ENCODE measurements around the gene RIT2. TPM values are rescaled to one million over a fixed set of nuclear protein-coding genes. Genes with fewer than 3 reads are reported as not detected.

RIT2 gene
- total RNA-seq, 1 donor from 2014 or later = not detected

- no peak overlapping the region for H3K27ac Mint-ChIP-seq (ENCODE audit: unreplicated experiment)
- H3K9me3 Mint-ChIP-seq (ENCODE audit: unreplicated experiment) = no peaks in the 10 kb centered on the region
- DNase-seq (ENCODE audit: low spot score) = no peak
- no peaks in the 10 kb centered on the region for H3K36me3 Mint-ChIP-seq (ENCODE audit: low read depth, unreplicated experiment)
- H3K27me3 Mint-ChIP-seq (ENCODE audit: unreplicated experiment) = peaks cover 4% of the 10 kb centered on the region
- TF ChIP-seq, protein P1, sequence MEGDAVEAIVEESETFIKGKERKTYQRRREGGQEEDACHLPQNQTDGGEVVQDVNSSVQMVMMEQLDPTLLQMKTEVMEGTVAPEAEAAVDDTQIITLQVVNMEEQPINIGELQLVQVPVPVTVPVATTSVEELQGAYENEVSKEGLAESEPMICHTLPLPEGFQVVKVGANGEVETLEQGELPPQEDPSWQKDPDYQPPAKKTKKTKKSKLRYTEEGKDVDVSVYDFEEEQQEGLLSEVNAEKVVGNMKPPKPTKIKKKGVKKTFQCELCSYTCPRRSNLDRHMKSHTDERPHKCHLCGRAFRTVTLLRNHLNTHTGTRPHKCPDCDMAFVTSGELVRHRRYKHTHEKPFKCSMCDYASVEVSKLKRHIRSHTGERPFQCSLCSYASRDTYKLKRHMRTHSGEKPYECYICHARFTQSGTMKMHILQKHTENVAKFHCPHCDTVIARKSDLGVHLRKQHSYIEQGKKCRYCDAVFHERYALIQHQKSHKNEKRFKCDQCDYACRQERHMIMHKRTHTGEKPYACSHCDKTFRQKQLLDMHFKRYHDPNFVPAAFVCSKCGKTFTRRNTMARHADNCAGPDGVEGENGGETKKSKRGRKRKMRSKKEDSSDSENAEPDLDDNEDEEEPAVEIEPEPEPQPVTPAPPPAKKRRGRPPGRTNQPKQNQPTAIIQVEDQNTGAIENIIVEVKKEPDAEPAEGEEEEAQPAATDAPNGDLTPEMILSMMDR (IDR thresholded peaks at IDR 0.05; ENCODE audit: unreplicated experiment) = no peak
- H3K4me3 Mint-ChIP-seq (ENCODE audit: unreplicated experiment) = no peak overlapping the region
- H3K4me1 Mint-ChIP-seq (ENCODE audit: unreplicated experiment) = peaks cover 13% of the 10 kb centered on the region
These were observed 242.6 kb downstream of the RIT2 start for GRCh38 chr18:42872838-42873237.

DNA sequence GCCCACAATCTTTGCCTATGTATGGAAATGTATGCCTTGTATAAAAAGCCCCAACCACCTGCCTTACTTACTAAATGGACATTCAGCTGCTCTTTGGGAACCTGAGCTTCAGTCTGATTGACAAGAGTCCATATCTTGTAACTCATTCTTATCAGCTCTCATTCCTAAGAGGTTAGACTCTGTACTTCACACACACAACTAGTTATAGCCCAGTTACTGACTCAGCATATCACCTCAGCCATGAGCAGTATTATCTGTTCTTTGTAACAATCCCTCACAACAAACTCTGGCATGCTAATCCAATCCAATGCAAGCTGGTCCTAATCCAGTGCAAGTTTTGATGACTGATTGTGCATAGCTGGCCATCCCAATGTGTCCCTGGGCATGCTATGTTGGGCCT, 250.6 kb downstream of the RIT2 start:
- TF ChIP-seq, protein P1 (IDR thresholded peaks at IDR 0.05; ENCODE audit: unreplicated experiment) = no peak
- Mint-ChIP-seq H3K27ac (ENCODE audit: unreplicated experiment) (no peak overlapping the region), H3K36me3 (ENCODE audit: low read depth, unreplicated experiment) (no peaks in the 10 kb centered on the region), H3K4me3 (ENCODE audit: unreplicated experiment) (no peak overlapping the region), H3K27me3 (ENCODE audit: unreplicated experiment) (peaks cover 1% of the 10 kb centered on the region), H3K4me1 (ENCODE audit: unreplicated experiment) (peaks cover 9% of the 10 kb centered on the region), H3K9me3 (ENCODE audit: unreplicated experiment) (no peaks in the 10 kb centered on the region)
- DNase-seq (ENCODE audit: low spot score) = no peak

DNA sequence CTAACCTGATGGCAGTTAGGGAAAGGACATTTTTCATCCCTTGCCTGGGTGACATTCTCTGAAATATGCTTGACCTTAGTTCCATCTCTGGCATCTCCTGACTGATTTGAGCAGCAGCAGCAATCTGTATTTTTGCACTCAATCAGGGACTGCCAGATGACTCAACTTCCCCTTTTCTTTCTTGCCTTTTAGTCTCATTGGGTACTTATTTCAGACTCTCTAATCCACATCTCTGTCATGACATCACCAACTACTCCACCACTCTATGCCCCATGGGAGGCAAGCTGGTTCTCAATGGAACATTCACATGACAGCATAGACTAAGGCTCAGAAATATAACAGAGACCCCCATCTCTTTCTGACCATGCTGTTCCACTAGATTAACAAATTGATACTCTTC, 254.2 kb downstream of the RIT2 start:
- H3K4me1 Mint-ChIP-seq (ENCODE audit: unreplicated experiment) = peaks cover 9% of the 10 kb centered on the region
- no peak overlapping the region for H3K4me3 Mint-ChIP-seq (ENCODE audit: unreplicated experiment)
- TF ChIP-seq, protein P1 (IDR thresholded peaks at IDR 0.05; ENCODE audit: unreplicated experiment) = no peak
- no peak overlapping the region for H3K27ac Mint-ChIP-seq (ENCODE audit: unreplicated experiment)
- no peaks in the 10 kb centered on the region for H3K36me3 Mint-ChIP-seq (ENCODE audit: low read depth, unreplicated experiment)
- DNase-seq (ENCODE audit: low spot score) = no peak
- H3K9me3 Mint-ChIP-seq (ENCODE audit: unreplicated experiment) = no peaks in the 10 kb centered on the region
- no peaks in the 10 kb centered on the region for H3K27me3 Mint-ChIP-seq (ENCODE audit: unreplicated experiment)

GRCh38 chr18:42860548-42860947, 254.9 kb downstream of the RIT2 start:
- Mint-ChIP-seq H3K36me3 (ENCODE audit: low read depth, unreplicated experiment) (no peaks in the 10 kb centered on the region), H3K9me3 (ENCODE audit: unreplicated experiment) (no peaks in the 10 kb centered on the region), H3K4me3 (ENCODE audit: unreplicated experiment) (no peak overlapping the region), H3K27ac (ENCODE audit: unreplicated experiment) (no peak overlapping the region), H3K4me1 (ENCODE audit: unreplicated experiment) (peaks cover 9% of the 10 kb centered on the region), H3K27me3 (ENCODE audit: unreplicated experiment) (no peaks in the 10 kb centered on the region)
- DNase-seq (ENCODE audit: low spot score) = no peak
- TF ChIP-seq, protein P1 (IDR thresholded peaks at IDR 0.05; ENCODE audit: unreplicated experiment) = no peak

DNA sequence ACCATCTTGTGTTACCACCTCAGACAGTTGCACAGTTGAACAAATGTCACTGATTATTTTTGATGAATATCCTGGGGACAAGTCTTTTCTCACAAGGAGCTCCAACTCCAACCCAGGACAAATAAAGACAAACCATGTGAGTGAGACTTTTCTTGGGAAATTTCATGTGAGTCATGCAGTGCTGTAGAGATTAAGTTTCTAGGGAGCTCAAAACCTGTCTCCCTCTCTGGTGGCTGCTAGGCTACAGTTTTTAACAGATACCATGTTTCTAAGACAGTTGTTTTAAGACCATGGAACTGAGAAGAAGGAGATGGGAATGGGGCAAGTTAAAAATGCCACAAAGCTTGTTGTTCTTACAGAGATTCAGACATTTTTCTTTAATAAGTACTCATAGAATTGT, 255.5 kb downstream of the RIT2 start:
- H3K27me3 Mint-ChIP-seq (ENCODE audit: unreplicated experiment) = no peaks in the 10 kb centered on the region

More for the DNA sequence above, 255.5 kb downstream of the RIT2 start:
- H3K9me3 Mint-ChIP-seq (ENCODE audit: unreplicated experiment) = no peaks in the 10 kb centered on the region
- no peaks in the 10 kb centered on the region for H3K36me3 Mint-ChIP-seq (ENCODE audit: low read depth, unreplicated experiment)
- no peak overlapping the region for H3K27ac Mint-ChIP-seq (ENCODE audit: unreplicated experiment)
- TF ChIP-seq, protein P1 (IDR thresholded peaks at IDR 0.05; ENCODE audit: unreplicated experiment) = no peak
- H3K4me3 Mint-ChIP-seq (ENCODE audit: unreplicated experiment) = no peak overlapping the region
- peaks cover 9% of the 10 kb centered on the region for H3K4me1 Mint-ChIP-seq (ENCODE audit: unreplicated experiment)
- DNase-seq (ENCODE audit: low spot score) = no peak
